IMR-90 (cell line): ENCODE measurements around the gene HMGCS2. TPM values are rescaled to one million over a fixed set of nuclear protein-coding genes. Genes with fewer than 3 reads are reported as not detected.

Source experiments
- ATAC-seq: fragments of 200-7000 bp; cut with Tn5 transposase; 2 replicates; pipeline ENCODE4 v1.9.1; 2020; ENCODE audit warnings: low read depth, mild to moderate bottlenecking, moderate library complexity
- BruUV-seq: library from RNA; stranded (reverse); fragments of 400-500 nt; replicated peaks from 2 replicates; lab custom pipeline; 2021; lab: Mats Ljungman, UMichigan
- CTCF ChIA-PET: fragments of 300-600 bp; formaldehyde crosslinking; extraction: SDS; loops from one replicate; lab custom pipeline; 2021; ENCODE audit warnings: antibody characterized with exemption; lab: Yijun Ruan, JAX
- POLR2A ChIA-PET: fragments of 300-600 bp; sonication (Branson Sonifier 250); formaldehyde crosslinking; loops from one replicate; lab custom pipeline; 2022; ENCODE audit warnings: antibody characterized with exemption; ENCODE audit not compliant: unreplicated experiment; lab: Charles Lee
- DNase-seq: peaks from one replicate; pipeline ENCODE4 v3.0.0; 2013
- H2AFZ ChIP-seq: replicated peaks from 2 replicates; pipeline ENCODE3; 2013; ENCODE audit warnings: low read length, mild to moderate bottlenecking; ENCODE audit not compliant: poor library complexity
- H2AK5ac ChIP-seq: 2 replicates; pipeline ENCODE4 v1.6.1; 2013; ENCODE audit warnings: low read depth, low read length, inconsistent platforms
- H2AK9ac ChIP-seq: replicated peaks from 2 replicates; pipeline ENCODE3; 2013; ENCODE audit warnings: mild to moderate bottlenecking, low read depth, low read length, moderate library complexity; ENCODE audit not compliant: poor library complexity
- H2BK120ac ChIP-seq: 2 replicates; pipeline ENCODE4 v1.6.1; 2013; ENCODE audit warnings: low read depth, low read length, inconsistent platforms
- H2BK15ac ChIP-seq: 3 replicates; pipeline ENCODE4 v1.6.1; 2013; ENCODE audit warnings: low read depth, low read length, inconsistent platforms
- H2BK20ac ChIP-seq: 2 replicates; pipeline ENCODE4 v1.6.1; 2013; ENCODE audit warnings: low read depth, mild to moderate bottlenecking, inconsistent platforms, low read length, moderate library complexity
- H2BK5ac ChIP-seq: 2 replicates; pipeline ENCODE4 v1.6.1; 2013; ENCODE audit warnings: mild to moderate bottlenecking, low read depth, low read length, inconsistent platforms; ENCODE audit not compliant: poor library complexity, severe bottlenecking
- H3K14ac ChIP-seq: replicated peaks from 2 replicates; pipeline ENCODE4 v1.6.1; 2013; ENCODE audit warnings: low read depth, low read length, inconsistent platforms
- H3K18ac ChIP-seq: 2 replicates; pipeline ENCODE4 v1.6.1; 2013; ENCODE audit warnings: low read depth, low read length, control low read depth
- H3K23ac ChIP-seq: 2 replicates; pipeline ENCODE4 v1.6.1; 2013; ENCODE audit warnings: low read depth, low read length, inconsistent platforms
- H3K27ac ChIP-seq: 2 replicates; pipeline ENCODE4 v1.5.1; 2013; ENCODE audit warnings: mild to moderate bottlenecking, control low read depth, low read length; ENCODE audit not compliant: insufficient read depth
- H3K27me3 ChIP-seq: 2 replicates; pipeline ENCODE4 v1.6.1; 2013; ENCODE audit warnings: low read length; ENCODE audit not compliant: control insufficient read depth, insufficient read depth
- H3K36me3 ChIP-seq: 2 replicates; pipeline ENCODE4 v1.6.1; 2013; ENCODE audit warnings: low read length, mixed read lengths; ENCODE audit not compliant: control insufficient read depth, insufficient read depth
- H3K4ac ChIP-seq: 2 replicates; pipeline ENCODE4 v1.6.1; 2013; ENCODE audit warnings: low read depth, low read length, inconsistent platforms
- H3K4me1 ChIP-seq: 2 replicates; pipeline ENCODE4 v1.6.1; 2013; ENCODE audit warnings: low read length, mixed read lengths; ENCODE audit not compliant: control insufficient read depth, insufficient read depth
- H3K4me2 ChIP-seq: 2 replicates; pipeline ENCODE4 v1.6.1; 2013; ENCODE audit warnings: low read depth, mild to moderate bottlenecking, control low read depth, low read length, moderate library complexity
- H3K4me3 ChIP-seq: 2 replicates; pipeline ENCODE4 v1.5.1; 2013; ENCODE audit warnings: low read depth, mild to moderate bottlenecking, control low read depth, low read length, moderate library complexity; ENCODE audit not compliant: insufficient read depth
- H3K56ac ChIP-seq: 2 replicates; pipeline ENCODE4 v1.6.1; 2013; ENCODE audit warnings: low read length, inconsistent platforms; ENCODE audit not compliant: insufficient read depth; ENCODE audit errors: extremely low read depth
- H3K79me1 ChIP-seq, 2 experiments: 2 replicates each; pipeline ENCODE4 v1.6.1; 2013; ENCODE audit warnings: low read length in 2 of 2, inconsistent platforms in 1 of 2, low read depth in 1 of 2
- H3K9ac ChIP-seq: 2 replicates; pipeline ENCODE4 v1.6.1; 2013; ENCODE audit warnings: low read depth, low read length, control low read depth
- H3K9me1 ChIP-seq: 2 replicates; pipeline ENCODE4 v1.6.1; 2013; ENCODE audit warnings: low read length, inconsistent platforms; ENCODE audit not compliant: insufficient read depth
- H3K9me3 ChIP-seq: 2 replicates; pipeline ENCODE4 v1.6.1; 2013; ENCODE audit warnings: low read length; ENCODE audit not compliant: control insufficient read depth, insufficient read depth
- H4K20me1 ChIP-seq: 2 replicates; pipeline ENCODE4 v1.6.1; 2013; ENCODE audit warnings: low read length, inconsistent platforms; ENCODE audit not compliant: insufficient read depth
- H4K5ac ChIP-seq: 2 replicates; pipeline ENCODE4 v1.6.1; 2013; ENCODE audit warnings: mild to moderate bottlenecking, low read depth, low read length, control low read depth
- H4K8ac ChIP-seq, 2 experiments: 2 replicates each; pipeline ENCODE4 v1.6.1; 2013; ENCODE audit warnings: low read depth in 2 of 2, low read length in 2 of 2, control low read depth in 1 of 2, inconsistent platforms in 1 of 2
- H4K91ac ChIP-seq: 2 replicates; pipeline ENCODE4 v1.6.1; 2013; ENCODE audit warnings: low read depth, low read length, inconsistent platforms; ENCODE audit not compliant: insufficient read depth
- CEBPB ChIP-seq: IDR thresholded peaks from 2 replicates; pipeline ENCODE4 v1.6.1; 2012; ENCODE audit warnings: low read depth, low read length, improper control_type of control experiment
- MAZ ChIP-seq: IDR thresholded peaks from 2 replicates; pipeline ENCODE4 v1.6.1; 2012; ENCODE audit warnings: low read depth, mild to moderate bottlenecking, low read length, improper control_type of control experiment, moderate library complexity, borderline replicate concordance
- POLR2A ChIP-seq: IDR thresholded peaks from 2 replicates; pipeline ENCODE4 v1.6.1; 2012; ENCODE audit warnings: mild to moderate bottlenecking, low read depth, low read length
- WGBS, 2 experiments: methylation state at CpG; one replicate each; pipeline versions ENCODE4 v1.1.5 to v1.1.7; 2013; ENCODE audit warnings: missing lambda C conversion rate in 2 of 2; ENCODE audit not compliant: insufficient read length in 1 of 2; ENCODE audit errors: extremely low coverage in 2 of 2; 5-methylcytosine and 5-hydroxymethylcytosine counted together
- dilution Hi-C: fragments of 300-500 bp; cut with HindIII; formaldehyde crosslinking; loops from one replicate; pipeline ENCODE4 v1.14.3; 2018; ENCODE audit warnings: low sequenced_read_pairs; ENCODE audit not compliant: unreplicated experiment
- in situ Hi-C: fragments of 300-500 bp; cut with MboI; formaldehyde crosslinking; loops from 3 replicates; pipeline ENCODE4 v1.14.3; 2019; ENCODE audit warnings: low sequenced_read_pairs, inconsistent platforms, mixed read lengths
- intact Hi-C: fragments of 100-400 bp; cut with micrococcal nuclease; formaldehyde crosslinking; loops from 2 replicates; pipeline ENCODE4 v1.10.0; 2022
- polyA plus RNA-seq, 3 experiments: library from polyadenylated mRNA; depleted of rRNA; stranded (reverse); fragments of >200 nt; gene quantifications; 2 replicates each; pipeline ENCODE4 v1.2.3, GENCODE V29; 2012; ENCODE audit warnings: low replicate concordance in 1 of 3
- total RNA-seq: library from RNA; depleted of rRNA; stranded (reverse); fragments of >200 nt; gene quantifications from 2 replicates; pipeline ENCODE4 v1.2.3, GENCODE V29; 2012

The HMGCS2 gene
- total and polyA plus RNA-seq, 2 of the 4 experiments (the other 2 are of a cell fraction): not detected

DNA sequence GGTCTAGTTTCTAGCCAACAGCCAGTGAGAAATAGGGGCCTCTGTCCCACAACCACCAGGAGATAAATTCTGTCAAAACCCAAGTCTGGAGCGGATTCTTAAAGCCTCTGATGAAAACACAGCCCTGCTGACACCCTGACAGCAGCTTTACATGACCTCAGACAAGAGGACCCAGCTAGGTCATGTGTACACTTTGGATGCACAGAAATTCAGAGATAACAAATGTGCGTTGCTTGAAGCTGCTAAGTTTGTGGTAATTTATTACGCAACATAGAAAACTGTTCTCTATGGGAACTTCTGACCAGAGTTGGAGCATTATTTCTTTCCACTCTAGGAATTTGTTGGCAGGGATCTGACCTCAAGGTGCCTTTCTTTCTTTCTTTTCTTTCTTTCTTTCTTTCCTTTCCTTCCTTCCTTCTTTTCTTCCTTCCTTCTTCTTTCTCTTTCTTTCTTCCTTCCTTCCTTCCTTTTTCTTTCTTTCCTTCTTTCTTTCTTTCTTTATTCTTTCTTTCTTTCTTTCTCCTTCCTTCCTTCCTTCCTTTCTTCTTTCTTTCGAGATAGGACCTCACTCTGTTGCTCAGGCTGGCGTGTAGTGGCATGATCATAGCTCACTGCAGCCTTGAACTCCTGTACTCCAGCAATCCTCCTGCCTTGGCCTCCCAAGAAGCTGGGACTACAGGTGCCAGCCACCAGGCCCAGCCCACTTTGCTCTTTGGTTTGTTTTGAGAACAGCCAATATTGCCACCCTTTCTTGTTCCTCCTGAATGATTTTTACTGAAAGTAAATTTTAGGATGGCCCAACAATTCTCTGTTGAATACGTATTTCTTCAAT, 14.9 kb upstream of the HMGCS2 start:
- no peak overlapping the region for H2AFZ ChIP-seq
- no peak overlapping the region for H3K56ac ChIP-seq
- H2BK120ac ChIP-seq: no peak overlapping the region
- no peak overlapping the region; the same call in 1 of the 2 replicates for H4K5ac ChIP-seq
- DNase-seq: peak; percentile 61
- no peaks in the 10 kb centered on the region for H3K9me3 ChIP-seq
- dilution Hi-C loops: no loop called here
- BruUV-seq: no TSS peak
- H3K14ac ChIP-seq: no peak overlapping the region
- CTCF ChIA-PET: interaction anchor here (1.0 kb wide), 1 partner anchor 15 kb away, joined by 3 read pairs; no protein-coding TSS in a partner anchor
- H3K4me1 ChIP-seq: peaks cover 13% of the 10 kb centered on the region
- H3K9me1 ChIP-seq: no peaks in the 10 kb centered on the region; the same call in 1 of the 2 replicates
- H3K23ac ChIP-seq: no peak overlapping the region
- no peak overlapping the region; the same call in 1 of the 2 replicates for H2AK5ac ChIP-seq
- in situ Hi-C loops: no loop called here
- no peak overlapping the region for H2AK9ac ChIP-seq
- intact Hi-C loops: loop anchor here (5.0 kb wide), 1 partner anchor 84 kb away; no protein-coding TSS in a partner anchor
- POLR2A ChIA-PET: no interaction called here
- H3K4ac ChIP-seq: no peak overlapping the region
- no peak overlapping the region for H3K4me2 ChIP-seq
- no peaks in the 10 kb centered on the region for H3K79me1 ChIP-seq
- no peak overlapping the region for H4K91ac ChIP-seq
- no peak overlapping the region for H3K4me3 ChIP-seq
- H4K8ac ChIP-seq: no peak overlapping the region
- no peaks in the 10 kb centered on the region for H3K36me3 ChIP-seq
- ATAC-seq: no peak
- WGBS, 2 experiments: 68% methylated on average over 3 of the region's 6 CpGs; no CpG with 5 or more reads in 1 of the 2 experiments
- H3K27me3 ChIP-seq: no peaks in the 10 kb centered on the region
- H3K9ac ChIP-seq: no peak overlapping the region
- no peak overlapping the region for H3K18ac ChIP-seq
- no peak overlapping the region for H2BK20ac ChIP-seq
- no peaks in the 10 kb centered on the region for H4K20me1 ChIP-seq
- no peak overlapping the region for H2BK5ac ChIP-seq
- TF ChIP-seq POLR2A (no peak), CEBPB (peak; percentile 96), MAZ (no peak)
- H2BK15ac ChIP-seq: no peak overlapping the region
- 0 out of 2 replicates have a peak overlapping the region, but pooled peaks have one; percentile 17 for H3K27ac ChIP-seq
